C1 segment of cervical spinal cord (tissue), 14 donors: ENCODE measurements around the gene CCDC6.
"Not testable (repeated sequence)": the region's sequence is repeated elsewhere in the genome, so short reads cannot be mapped to it uniquely, and the experiment has no call there.

Experiments
- DNase-seq, 14 donors: peaks; one replicate each; lab custom pipeline; 2025; lab: John Stamatoyannopoulos, UW

The CCDC6 gene

GRCh38 chr10:59906417-59907202 is at the start of gene CCDC6:
TSS of gene CCDC6 (minus strand) at chr10:59906556. CDS start at chr10:59906424, 132 bp downstream.
- peak; percentile 36 to 93 (median 87) for DNase-seq

DNA sequence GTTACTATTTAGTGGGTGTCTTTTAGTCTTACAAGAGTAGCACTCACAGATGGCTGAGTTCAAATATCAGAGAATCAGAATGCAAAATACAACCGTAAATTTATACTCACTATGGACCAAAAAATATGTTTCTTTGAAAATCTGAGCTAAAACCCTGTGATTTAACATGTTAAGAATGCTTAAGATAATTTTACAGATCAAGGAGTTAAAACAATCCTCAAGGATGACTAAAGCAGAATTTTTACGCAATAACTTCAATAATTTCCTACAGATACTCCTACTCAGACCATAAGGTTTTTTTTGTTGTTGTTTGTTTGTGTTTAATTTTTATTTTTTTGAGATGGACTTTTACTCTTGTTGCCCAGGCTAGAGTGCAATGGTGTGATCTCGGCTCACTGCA is 47.9 kb upstream of the CCDC6 start:
- no peak for DNase-seq

DNA sequence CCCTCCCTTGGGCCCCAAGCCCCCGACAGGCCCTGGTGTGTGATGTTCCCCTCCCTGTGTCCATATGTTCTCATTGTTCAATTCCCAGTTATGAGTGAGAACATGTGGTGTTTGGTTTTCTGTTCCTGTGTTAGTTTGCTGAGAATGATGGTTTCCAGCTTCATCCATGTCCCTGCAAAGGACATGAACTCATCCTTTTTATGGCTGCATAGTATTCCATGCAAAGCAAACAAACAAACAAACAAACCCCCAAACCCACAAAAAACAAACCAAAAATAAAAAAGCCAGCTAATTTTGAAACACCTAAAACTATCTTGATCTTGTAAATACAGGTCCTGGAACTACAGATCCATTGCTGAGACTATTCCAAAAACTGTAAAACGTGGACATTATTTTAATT is 47.4 kb upstream of the CCDC6 start:
- DNase-seq = not testable (repeated sequence)

DNA sequence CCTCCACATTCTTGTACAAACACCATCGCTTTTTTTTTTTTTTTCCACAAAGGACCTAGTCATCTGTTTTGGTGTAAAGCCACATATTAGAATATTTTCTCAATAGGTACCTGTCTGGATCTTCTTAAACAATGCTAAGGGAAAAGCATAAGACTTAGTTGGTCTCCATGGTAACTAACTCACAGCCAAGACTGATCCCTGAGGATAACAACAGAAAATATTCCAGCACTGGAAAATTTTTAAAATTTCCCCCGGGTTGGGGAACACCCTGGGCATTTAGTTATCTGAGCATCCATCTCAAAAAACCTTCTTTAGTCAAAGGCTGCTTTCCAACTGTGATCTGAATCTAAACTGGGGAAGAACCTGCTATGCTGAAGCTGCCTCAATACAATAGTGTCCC is 43.7 kb upstream of the CCDC6 start:
- DNase-seq = no peak

GRCh38 chr10:59949608-59950007 is 43.3 kb upstream of the CCDC6 start:
- DNase-seq = no peak

GRCh38 chr10:59945991-59946390 is 39.6 kb upstream of the CCDC6 start:
- DNase-seq = no peak

GRCh38 chr10:59945590-59945989 is 39.2 kb upstream of the CCDC6 start:
- DNase-seq = no peak

DNA sequence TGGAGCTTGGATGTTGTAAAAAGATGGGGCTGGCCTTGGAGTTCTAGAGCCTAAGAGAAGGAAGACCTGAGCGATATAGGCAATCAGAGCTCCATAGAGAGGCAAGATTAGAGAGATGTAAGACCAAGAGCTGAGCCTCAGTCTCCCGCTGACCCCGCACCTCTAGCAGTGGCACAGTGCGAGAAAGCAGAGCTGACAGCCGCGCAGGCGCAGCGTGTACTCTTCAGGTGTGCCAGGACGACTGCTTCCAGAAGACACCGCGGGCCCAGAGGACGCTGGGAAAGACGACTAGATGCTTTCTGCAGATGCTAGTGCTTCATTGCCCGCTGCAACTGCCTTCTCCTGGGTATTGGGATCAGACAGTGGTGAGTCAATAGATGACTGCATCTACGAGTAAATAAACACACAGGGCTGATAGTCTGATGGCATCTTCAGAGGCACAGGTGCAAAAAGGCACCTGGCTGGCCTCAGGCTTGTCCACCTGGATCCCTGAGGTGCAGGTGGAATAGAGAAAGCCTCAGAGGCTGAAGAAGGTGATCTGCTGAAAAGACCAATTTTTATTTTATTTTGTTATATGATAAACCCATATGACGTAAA is 38.1 kb upstream of the CCDC6 start:
- DNase-seq = no peak

DNA sequence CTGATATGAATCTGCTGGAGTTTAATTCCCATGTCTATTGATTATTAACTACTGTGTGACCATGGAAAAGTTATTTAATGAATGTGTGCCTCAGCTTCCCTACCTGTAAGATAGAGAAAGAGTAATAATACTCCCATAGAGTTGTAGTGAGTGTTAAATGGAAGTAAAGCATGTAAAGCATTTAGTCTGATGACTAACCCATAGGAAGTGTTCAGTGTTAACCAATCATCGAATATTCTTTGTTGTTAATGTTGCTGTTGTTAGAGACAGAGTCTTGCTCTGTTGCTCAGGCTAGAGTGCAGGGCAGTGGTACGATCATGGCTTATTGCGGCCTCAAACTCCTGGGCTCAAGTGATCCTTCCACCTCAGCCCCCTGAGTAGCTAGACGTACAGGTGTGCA is 36.2 kb upstream of the CCDC6 start:
- no peak for DNase-seq

GRCh38 chr10:59937720-59938119 is 31.4 kb upstream of the CCDC6 start:
- DNase-seq = no peak

- DNase-seq = no peak
Measured at GRCh38 chr10:59934701-59935100, 28.3 kb upstream of the CCDC6 start.

DNA sequence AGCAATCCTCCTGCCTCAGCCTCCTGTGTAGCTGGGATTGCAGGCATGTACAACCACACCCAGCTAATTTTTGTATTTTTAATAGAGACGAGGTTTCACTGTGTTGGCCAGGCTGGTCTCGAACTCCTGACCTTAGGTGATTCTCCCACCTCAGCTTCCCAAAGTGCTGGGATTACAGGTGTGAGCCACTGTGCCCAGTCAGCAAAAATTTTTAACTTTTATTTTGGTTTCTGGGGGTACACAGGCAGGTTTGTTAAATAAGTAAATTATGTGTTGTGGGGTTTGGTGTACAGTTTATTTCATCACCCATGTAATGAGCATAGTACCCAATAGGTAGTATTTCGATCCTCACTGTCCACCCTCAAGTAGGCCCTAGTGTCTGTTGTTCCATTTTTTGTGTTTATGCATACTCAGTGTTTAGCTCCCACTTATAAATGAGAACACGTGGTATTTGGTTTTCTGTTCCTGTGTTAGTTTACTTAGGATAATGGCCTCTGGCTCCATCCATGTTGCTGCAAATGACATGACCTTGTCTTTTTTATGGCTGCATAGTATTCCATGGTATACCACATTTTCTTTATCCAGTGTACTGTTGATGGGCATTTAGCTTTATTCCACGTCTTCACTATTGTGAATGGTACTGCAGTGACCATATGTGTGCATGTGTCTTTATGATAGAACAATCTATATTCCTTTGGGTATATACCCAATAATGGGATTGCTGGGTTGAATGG is 24.6 kb upstream of the CCDC6 start:
- not testable (repeated sequence) for DNase-seq

GRCh38 chr10:59926086-59926485 is 19.7 kb upstream of the CCDC6 start:
- no peak for DNase-seq

GRCh38 chr10:59922907-59923306 is 16.6 kb upstream of the CCDC6 start:
- DNase-seq = no peak

DNA sequence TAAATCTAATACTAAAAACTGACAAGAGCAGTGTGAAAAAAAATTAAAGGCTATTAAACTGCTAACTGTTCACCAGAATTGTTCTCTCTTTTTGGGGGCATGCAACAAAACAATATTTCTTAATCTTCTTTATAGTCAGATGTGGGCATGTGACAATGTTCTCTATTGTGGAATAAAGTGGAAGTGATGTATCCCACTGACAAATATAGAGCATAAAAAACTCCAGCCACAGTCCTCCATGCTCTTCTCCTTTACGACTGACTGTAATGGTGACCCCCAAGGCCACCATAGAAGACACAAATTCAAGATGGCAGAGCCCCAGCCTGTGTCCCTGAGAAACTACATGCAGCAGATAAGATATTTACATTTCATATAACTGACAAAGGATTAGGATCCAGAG is 11.6 kb upstream of the CCDC6 start:
- DNase-seq = no peak

DNA sequence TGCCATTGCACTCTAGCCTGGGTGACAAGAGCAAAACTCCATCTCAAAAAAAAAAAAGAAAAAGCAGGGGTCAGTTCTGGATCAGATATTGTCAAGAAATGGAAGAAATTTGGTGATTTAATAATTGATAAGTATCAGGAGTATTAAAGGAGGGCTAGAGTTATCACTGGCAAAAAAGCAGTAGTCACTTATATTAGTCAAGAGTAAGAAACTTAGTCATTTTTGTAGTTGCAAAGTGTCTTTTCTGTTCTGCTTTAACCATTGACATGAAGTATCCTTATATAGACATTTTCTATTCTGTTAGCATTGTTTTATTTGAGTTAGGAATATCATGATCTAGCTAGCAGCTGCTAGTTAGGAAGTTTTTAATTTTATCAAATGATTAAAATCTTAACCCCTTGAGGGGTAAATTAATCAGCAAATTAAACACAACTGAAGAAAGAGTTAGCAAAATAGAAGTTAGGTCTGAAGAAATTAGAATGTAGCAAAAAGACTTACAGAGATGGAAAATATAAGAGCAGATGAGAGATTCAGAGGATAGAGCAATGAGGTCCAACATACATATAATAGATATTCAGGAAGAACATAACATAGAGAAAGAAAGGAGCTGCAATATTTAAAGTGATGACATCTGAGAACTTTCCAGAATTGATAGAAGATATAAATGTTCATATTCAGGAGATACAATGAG is 7.3 kb upstream of the CCDC6 start:
- DNase-seq = no peak

GRCh38 chr10:59910867-59911266 is 4.5 kb upstream of the CCDC6 start:
- no peak for DNase-seq

DNA sequence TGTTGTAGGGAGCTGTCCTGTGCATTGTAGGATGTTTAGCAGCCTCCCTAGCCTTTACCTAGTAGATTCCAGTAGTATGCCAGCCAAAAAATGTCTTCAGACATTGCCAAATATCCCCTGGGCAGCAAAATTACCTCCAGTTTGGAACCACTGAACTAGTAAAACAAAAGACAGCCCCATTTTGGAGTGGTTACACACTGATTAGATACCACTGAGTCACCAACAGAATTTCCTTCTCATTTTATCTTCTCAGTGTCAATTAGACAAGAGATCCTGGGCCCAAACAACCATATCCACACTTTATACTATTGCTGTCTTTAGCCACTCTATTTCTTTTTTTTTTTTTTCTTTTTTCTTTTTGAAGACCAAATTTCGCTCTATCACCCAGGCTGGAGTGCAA is 3.5 kb upstream of the CCDC6 start:
- no peak for DNase-seq

- DNase-seq = no peak
Measured at GRCh38 chr10:59908808-59909143, 2.4 kb upstream of the CCDC6 start.

- DNase-seq = peak in 10 of 14 donors; percentile 14 to 55 (median 38)
Measured at GRCh38 chr10:59907918-59908807, 1.8 kb upstream of the CCDC6 start.

GRCh38 chr10:59907537-59907917 is 1.2 kb upstream of the CCDC6 start:
- no peak for DNase-seq
